ENCODE data around the gene CDO1. TPM values are rescaled to one million over a fixed set of nuclear protein-coding genes. Genes with fewer than 3 reads are reported as not detected.

CDO1 gene
- total RNA-seq, 4 donors from 2014 or later: 1.2 to 10.7 (median 3.2) TPM

DNA sequence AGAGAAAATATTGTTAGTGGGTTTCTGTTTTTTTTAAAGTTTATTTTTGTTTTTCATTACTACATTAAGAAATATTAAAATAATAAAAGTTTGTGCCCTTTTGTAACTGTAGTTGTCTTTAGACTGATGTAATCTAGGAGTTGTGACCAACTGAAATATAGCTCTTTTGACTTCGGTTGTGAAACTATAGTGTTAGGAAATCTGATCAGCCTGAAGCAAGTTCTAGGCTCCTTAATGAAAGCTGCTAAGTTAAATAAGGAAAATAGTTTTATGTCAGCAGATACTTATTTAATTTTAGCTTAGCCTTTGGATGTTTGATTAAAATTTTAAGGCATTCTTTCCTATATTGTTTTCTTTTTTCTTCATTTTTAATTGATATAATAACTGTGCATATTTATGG is 39.5 kb upstream of the CDO1 start:
- DNase-seq: no peak
- H3K4me1 ChIP-seq: peaks cover 0 to 32% (median 0%) of the 10 kb centered on the region in 4 donors
- H3K27me3 ChIP-seq: no peaks in the 10 kb centered on the region
- no peaks in the 10 kb centered on the region for H3K36me3 ChIP-seq
- H3K4me3 ChIP-seq: no peak overlapping the region
- no peaks in the 10 kb centered on the region for H3K9me3 ChIP-seq
- TF ChIP-seq, protein P1, sequence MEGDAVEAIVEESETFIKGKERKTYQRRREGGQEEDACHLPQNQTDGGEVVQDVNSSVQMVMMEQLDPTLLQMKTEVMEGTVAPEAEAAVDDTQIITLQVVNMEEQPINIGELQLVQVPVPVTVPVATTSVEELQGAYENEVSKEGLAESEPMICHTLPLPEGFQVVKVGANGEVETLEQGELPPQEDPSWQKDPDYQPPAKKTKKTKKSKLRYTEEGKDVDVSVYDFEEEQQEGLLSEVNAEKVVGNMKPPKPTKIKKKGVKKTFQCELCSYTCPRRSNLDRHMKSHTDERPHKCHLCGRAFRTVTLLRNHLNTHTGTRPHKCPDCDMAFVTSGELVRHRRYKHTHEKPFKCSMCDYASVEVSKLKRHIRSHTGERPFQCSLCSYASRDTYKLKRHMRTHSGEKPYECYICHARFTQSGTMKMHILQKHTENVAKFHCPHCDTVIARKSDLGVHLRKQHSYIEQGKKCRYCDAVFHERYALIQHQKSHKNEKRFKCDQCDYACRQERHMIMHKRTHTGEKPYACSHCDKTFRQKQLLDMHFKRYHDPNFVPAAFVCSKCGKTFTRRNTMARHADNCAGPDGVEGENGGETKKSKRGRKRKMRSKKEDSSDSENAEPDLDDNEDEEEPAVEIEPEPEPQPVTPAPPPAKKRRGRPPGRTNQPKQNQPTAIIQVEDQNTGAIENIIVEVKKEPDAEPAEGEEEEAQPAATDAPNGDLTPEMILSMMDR (IDR thresholded peaks at IDR 0.05): no peak
- no peak overlapping the region for H3K27ac ChIP-seq

DNA sequence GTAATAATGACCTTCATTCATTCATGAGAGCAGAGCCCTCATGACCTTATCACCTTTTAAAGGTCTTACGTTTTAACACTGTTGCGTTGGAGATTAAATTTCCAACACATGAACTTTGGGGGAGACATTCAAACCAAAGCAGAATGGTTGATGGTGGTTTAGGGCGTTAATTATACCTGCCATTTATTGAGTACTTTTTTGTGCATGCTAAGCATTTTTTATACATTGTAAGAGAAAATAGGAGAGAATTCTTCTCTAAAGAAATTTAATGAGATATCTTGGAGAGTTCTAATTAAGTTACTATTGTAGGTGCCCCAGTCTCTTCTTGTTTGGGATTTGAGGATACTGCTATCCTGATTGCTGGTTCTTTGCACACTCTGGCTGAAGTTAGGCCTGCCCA is 37.7 kb upstream of the CDO1 start:
- H3K36me3 ChIP-seq: no peaks in the 10 kb centered on the region
- DNase-seq: no peak
- TF ChIP-seq, protein P1 (IDR thresholded peaks at IDR 0.05): no peak
- TF ChIP-seq POLR2A (IDR thresholded peaks at IDR 0.05): no peak
- no peaks in the 10 kb centered on the region for H3K9me3 ChIP-seq
- H3K4me1 ChIP-seq: peaks cover 0 to 37% (median 1%) of the 10 kb centered on the region in 4 donors
- H3K4me3 ChIP-seq: no peak overlapping the region
- H3K27ac ChIP-seq: no peak overlapping the region
- no peaks in the 10 kb centered on the region for H3K27me3 ChIP-seq

DNA sequence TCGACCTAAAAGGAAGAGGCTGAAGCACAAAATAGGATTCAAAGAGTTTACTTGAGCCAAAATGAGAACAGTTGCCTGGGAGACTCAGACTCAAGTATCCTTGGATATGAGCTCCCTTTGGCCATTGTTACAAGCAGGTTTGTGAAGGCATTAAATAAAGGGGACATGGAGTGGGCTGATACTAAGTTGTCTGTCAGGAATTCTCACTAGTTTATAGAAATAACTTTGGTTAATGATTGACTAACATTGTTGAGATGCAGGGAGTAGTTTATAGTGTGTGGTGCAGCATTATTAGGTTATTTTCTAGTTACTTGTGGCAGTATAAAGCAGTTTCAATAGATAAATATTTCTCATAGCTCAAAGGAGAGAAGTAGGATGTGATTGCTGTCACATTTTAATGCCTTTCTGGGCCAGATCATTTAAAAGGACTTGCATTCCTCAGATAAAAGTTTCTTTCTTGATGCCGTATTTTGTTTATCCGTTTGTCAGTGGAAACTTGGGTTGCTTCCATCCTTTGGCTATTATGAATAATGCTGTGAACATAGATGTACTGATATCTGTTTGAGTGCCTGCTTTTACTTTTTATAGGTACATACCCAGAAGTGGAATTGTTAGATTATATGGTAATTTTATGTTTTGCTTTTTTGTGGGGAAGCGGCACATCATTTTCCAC is 34.4 kb upstream of the CDO1 start:
- peaks cover 0 to 21% (median 1%) of the 10 kb centered on the region in 4 donors for H3K4me1 ChIP-seq
- no peaks in the 10 kb centered on the region for H3K27me3 ChIP-seq
- no peaks in the 10 kb centered on the region for H3K36me3 ChIP-seq
- DNase-seq: no peak
- TF ChIP-seq, protein P1 (IDR thresholded peaks at IDR 0.05): no peak
- no peak for TF ChIP-seq POLR2A (IDR thresholded peaks at IDR 0.05)
- no peaks in the 10 kb centered on the region for H3K9me3 ChIP-seq
- no peak overlapping the region for H3K27ac ChIP-seq
- no peak overlapping the region for H3K4me3 ChIP-seq

DNA sequence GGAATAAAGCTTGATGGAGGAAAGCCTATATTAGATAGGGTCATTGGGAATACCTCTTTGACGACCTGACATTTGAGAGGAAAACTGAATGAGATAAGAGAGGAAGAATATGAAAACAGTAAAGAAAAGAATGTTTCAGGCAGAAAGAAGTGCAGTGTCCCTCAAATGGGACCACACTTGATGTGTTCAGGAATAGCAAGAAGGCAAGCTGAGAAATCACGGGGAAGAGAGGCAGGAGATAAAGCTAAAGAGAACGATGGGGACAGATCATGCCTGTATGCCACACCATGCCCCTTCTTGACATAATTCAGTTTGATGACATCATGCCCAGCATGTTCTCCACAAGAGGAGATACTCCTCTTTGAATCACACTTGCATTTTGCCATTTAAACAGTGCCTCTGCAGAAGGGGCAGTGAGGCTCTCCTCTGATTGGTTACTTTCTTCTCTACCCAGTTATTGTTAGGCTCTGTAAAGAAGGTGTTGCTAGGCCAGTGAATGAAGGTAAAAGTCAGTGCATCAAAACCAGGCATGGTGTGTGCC is 32.9 kb upstream of the CDO1 start:
- no peak overlapping the region for H3K4me3 ChIP-seq
- H3K4me1 ChIP-seq: peaks cover 0 to 24% (median 1%) of the 10 kb centered on the region in 4 donors
- DNase-seq: no peak
- H3K27me3 ChIP-seq: no peaks in the 10 kb centered on the region
- no peaks in the 10 kb centered on the region for H3K9me3 ChIP-seq
- no peak overlapping the region for H3K27ac ChIP-seq
- TF ChIP-seq POLR2A (IDR thresholded peaks at IDR 0.05): no peak
- TF ChIP-seq, protein P1 (IDR thresholded peaks at IDR 0.05): no peak
- no peaks in the 10 kb centered on the region for H3K36me3 ChIP-seq

DNA sequence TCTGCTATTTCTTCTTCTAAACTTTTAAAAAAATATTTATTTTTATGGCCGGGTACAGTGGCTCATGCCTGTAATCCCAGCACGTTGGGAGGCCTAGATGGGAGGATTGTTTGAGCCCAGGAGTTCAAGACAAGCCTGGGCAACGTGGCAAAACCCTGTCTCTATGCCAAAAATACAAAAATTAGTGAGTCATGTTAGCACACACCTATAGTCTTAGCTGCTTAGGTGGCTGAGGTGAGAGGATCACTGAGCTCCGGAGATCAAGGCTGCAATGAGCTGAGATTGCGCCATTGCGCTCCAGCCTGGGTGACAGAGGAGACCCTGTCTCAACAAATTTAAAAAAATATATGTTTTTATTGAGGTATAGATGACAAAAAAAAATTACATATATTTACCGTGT is 30.8 kb upstream of the CDO1 start:
- TF ChIP-seq POLR2A (IDR thresholded peaks at IDR 0.05): no peak
- Histone ChIP-seq H3K4me3 (no peak overlapping the region), H3K36me3 (no peaks in the 10 kb centered on the region), H3K27ac (no peak overlapping the region), H3K4me1 (peaks cover 0 to 24% (median 6%) of the 10 kb centered on the region in 4 donors), H3K9me3 (no peaks in the 10 kb centered on the region), H3K27me3 (no peaks in the 10 kb centered on the region)
- no peak for DNase-seq

DNA sequence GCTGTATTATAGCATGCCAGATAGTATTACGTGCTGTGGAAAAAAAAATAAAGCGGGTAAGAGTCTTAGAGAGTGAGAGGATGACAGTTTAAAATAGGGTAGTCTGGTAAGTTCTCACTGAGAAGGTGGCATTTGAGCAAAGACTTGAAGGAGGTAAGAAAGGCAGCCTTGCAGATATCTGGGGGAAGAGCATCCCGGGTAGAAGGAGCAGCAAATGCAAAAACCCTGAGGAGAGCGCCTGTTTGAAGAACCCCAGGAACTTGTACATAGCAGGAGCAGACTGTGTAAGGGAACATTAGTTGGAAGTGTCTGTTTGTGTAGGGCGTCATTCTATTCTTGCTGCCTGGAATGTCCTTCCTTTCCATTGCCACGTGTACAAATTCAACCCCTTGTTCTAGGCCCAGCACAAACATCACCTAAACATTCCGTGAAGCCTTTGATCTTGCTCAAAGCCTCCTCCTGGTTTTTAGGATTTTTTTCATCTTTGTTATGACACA is 27.9 kb upstream of the CDO1 start:
- DNase-seq: no peak
- Histone ChIP-seq H3K27ac (no peak overlapping the region), H3K27me3 (no peaks in the 10 kb centered on the region), H3K4me3 (no peak overlapping the region), H3K4me1 (peaks cover 0 to 26% (median 9%) of the 10 kb centered on the region in 4 donors), H3K36me3 (no peaks in the 10 kb centered on the region), H3K9me3 (no peaks in the 10 kb centered on the region)
- no peak for TF ChIP-seq POLR2A (IDR thresholded peaks at IDR 0.05)
- TF ChIP-seq, protein P1 (IDR thresholded peaks at IDR 0.05): no peak

Data from Peyer's patch (tissue), 4 donors.